ENCODE results near the gene PRRG3. TPM values are rescaled to one million over a fixed set of nuclear protein-coding genes. Genes with fewer than 3 reads are reported as not detected.

PRRG3 gene
- total and polyA plus RNA-seq, 9 of the 15 experiments (the other 6 are each of a cell fraction or from before 2014, with no cell fraction given), result not detected

DNA sequence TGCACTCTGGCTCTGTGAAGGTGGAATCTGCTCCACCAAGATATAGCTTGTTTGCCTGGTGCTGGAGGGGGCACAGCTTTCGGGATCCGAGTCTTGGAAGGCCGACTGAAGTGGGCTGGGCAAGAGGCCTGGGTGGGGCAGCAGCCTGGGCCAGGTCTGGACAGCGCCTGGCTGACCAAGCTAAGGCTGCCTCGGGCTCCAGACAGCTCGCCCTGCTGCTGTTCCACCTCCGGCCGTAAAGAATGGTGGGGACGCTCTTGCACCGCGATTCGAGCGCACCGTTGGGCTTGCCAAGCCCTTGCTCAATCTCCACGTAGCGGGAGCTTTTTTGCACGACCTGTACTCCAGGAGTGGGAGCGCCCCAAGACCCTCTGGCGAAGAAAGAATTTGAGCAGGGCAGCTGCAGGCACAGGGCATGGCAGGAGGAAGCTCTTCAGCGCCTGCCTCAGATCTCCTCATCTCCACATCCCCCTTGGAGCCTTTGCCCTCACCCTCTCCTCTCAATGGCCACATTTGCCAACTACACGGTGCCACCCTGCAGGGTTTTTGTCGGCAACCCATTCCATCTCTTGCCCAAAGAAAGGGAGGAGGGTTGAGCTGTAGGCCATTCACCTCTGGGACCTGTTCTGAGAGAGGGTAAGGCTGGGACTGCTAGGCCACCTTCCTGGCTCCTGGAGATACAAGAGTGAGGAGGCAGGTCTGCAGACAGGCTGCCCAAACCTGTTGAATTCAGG is 58.2 kb downstream of the PRRG3 start (continued):
- TF ChIP-seq, protein P1, sequence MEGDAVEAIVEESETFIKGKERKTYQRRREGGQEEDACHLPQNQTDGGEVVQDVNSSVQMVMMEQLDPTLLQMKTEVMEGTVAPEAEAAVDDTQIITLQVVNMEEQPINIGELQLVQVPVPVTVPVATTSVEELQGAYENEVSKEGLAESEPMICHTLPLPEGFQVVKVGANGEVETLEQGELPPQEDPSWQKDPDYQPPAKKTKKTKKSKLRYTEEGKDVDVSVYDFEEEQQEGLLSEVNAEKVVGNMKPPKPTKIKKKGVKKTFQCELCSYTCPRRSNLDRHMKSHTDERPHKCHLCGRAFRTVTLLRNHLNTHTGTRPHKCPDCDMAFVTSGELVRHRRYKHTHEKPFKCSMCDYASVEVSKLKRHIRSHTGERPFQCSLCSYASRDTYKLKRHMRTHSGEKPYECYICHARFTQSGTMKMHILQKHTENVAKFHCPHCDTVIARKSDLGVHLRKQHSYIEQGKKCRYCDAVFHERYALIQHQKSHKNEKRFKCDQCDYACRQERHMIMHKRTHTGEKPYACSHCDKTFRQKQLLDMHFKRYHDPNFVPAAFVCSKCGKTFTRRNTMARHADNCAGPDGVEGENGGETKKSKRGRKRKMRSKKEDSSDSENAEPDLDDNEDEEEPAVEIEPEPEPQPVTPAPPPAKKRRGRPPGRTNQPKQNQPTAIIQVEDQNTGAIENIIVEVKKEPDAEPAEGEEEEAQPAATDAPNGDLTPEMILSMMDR (IDR thresholded peaks at IDR 0.05 in 2 of 3, conservative IDR thresholded peaks at IDR 0.05 in 1 of 3; ENCODE audit: insufficient read depth in 2 of 3, low read depth in 1 of 3, low read length in 3 of 3), result peak; percentile 86 to 88 (median 86)
- no peak for TF ChIP-seq ARID1B (IDR thresholded peaks at IDR 0.05)
- no peak for TF ChIP-seq TCF3 (CRISPR knock-in tag; IDR thresholded peaks at IDR 0.05)
- no peak for TF ChIP-seq PPARD (CRISPR knock-in tag; IDR thresholded peaks at IDR 0.05)
- no peak for TF ChIP-seq PHB2 (IDR thresholded peaks at IDR 0.05; ENCODE audit: low read depth)
- no peak for TF ChIP-seq E2F3 (CRISPR knock-in tag; IDR thresholded peaks at IDR 0.05)
- peak; percentile 99 for TF ChIP-seq STAG1 (CRISPR knock-in tag; IDR thresholded peaks at IDR 0.05; ENCODE audit: borderline replicate concordance)
- no peak for TF ChIP-seq TFAM (CRISPR knock-in tag; conservative IDR thresholded peaks at IDR 0.05)
- no peak for TF ChIP-seq NEUROD1 (IDR thresholded peaks at IDR 0.05; ENCODE audit: borderline replicate concordance, low read depth, low read length, partially characterized antibody)
- no peak for TF ChIP-seq FOXM1 (IDR thresholded peaks at IDR 0.05; ENCODE audit: low read depth)
- no peak for TF ChIP-seq FOXM1 (CRISPR knock-in tag; IDR thresholded peaks at IDR 0.05; ENCODE audit: low read depth)
- TF ChIP-seq, protein P2, sequence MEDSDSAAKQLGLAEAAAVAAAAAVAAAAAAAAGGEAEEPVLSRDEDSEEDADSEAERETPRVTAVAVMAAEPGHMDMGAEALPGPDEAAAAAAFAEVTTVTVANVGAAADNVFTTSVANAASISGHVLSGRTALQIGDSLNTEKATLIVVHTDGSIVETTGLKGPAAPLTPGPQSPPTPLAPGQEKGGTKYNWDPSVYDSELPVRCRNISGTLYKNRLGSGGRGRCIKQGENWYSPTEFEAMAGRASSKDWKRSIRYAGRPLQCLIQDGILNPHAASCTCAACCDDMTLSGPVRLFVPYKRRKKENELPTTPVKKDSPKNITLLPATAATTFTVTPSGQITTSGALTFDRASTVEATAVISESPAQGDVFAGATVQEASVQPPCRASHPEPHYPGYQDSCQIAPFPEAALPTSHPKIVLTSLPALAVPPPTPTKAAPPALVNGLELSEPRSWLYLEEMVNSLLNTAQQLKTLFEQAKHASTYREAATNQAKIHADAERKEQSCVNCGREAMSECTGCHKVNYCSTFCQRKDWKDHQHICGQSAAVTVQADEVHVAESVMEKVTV (CRISPR knock-in tag; IDR thresholded peaks at IDR 0.05), result peak; percentile 87
- peak; percentile 89 for TF ChIP-seq SMC3 (conservative IDR thresholded peaks at IDR 0.05; ENCODE audit: insufficient read depth, low read depth, low read length)
- TF ChIP-seq SLC30A9 (CRISPR knock-in tag; IDR thresholded peaks at IDR 0.05), result no peak
- TF ChIP-seq, protein P3, sequence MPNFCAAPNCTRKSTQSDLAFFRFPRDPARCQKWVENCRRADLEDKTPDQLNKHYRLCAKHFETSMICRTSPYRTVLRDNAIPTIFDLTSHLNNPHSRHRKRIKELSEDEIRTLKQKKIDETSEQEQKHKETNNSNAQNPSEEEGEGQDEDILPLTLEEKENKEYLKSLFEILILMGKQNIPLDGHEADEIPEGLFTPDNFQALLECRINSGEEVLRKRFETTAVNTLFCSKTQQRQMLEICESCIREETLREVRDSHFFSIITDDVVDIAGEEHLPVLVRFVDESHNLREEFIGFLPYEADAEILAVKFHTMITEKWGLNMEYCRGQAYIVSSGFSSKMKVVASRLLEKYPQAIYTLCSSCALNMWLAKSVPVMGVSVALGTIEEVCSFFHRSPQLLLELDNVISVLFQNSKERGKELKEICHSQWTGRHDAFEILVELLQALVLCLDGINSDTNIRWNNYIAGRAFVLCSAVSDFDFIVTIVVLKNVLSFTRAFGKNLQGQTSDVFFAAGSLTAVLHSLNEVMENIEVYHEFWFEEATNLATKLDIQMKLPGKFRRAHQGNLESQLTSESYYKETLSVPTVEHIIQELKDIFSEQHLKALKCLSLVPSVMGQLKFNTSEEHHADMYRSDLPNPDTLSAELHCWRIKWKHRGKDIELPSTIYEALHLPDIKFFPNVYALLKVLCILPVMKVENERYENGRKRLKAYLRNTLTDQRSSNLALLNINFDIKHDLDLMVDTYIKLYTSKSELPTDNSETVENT (CRISPR knock-in tag; IDR thresholded peaks at IDR 0.05), result no peak
- TF ChIP-seq NONO (IDR thresholded peaks at IDR 0.05; ENCODE audit: low read depth in 2 of 2, low read length in 1 of 2), result no peak
- 0 out of 2 replicates have a peak, but pooled peaks have one; percentile 12 for TF ChIP-seq ZKSCAN1 (IDR thresholded peaks at IDR 0.05; ENCODE audit: low read depth, low read length)

Measured in K562 (cell line).